Stomach (tissue), 9 donors: ENCODE data around the gene WNT2B. TPM values are rescaled to one million over a fixed set of nuclear protein-coding genes. Genes with fewer than 3 reads are reported as not detected.

Experiments
- DNase-seq, 2 donors: peaks; one replicate each; pipeline versions ENCODE4 v3.0.0 to v3.0.0-alpha.2; 2013 to 2019
- H3K27ac ChIP-seq, 5 donors: fragments of 200-600 bp in 4 of 5; sonication (generic) in 4 of 5; one replicate each; pipeline ENCODE4 v1.5.1; 2013 to 2019; ENCODE audit warnings: mild to moderate bottlenecking in 1 of 5, moderate library complexity in 1 of 5
- H3K27me3 ChIP-seq, 3 donors: fragments of 200-600 bp; sonication (generic); one replicate each; pipeline ENCODE4 v1.5.1; 2017 to 2019; ENCODE audit warnings: mixed run types in 1 of 3
- H3K36me3 ChIP-seq, 4 donors: fragments of 200-600 bp; sonication (generic); 1 replicate in 3 of 4; 2 replicates in 1 of 4; pipeline ENCODE4 v1.5.1; 2016 to 2019
- H3K4me1 ChIP-seq, 4 donors: fragments of 200-600 bp; sonication (generic); one replicate each; pipeline ENCODE4 v1.5.1; 2016 to 2019
- H3K4me3 ChIP-seq, 4 donors: fragments of 200-600 bp; sonication (generic) in 3 of 4; one replicate each; pipeline ENCODE4 v1.5.1; 2016 to 2019; ENCODE audit warnings: mild to moderate bottlenecking in 1 of 4
- H3K9me3 ChIP-seq, 4 donors: fragments of 200-600 bp; sonication (generic); one replicate each; pipeline ENCODE4 v1.5.1; 2016 to 2019
- CTCF ChIP-seq, 7 experiments: fragments of 450-650 bp in 4 of 7; fragments of 200-600 bp in 3 of 7; sonication (generic) in 3 of 7; IDR thresholded peaks; one replicate each; pipeline ENCODE4 v1.5.1; 2016 to 2019; ENCODE audit warnings: antibody characterized with exemption in 7 of 7, control low read depth in 2 of 7, mild to moderate bottlenecking in 1 of 7
- EP300 ChIP-seq: sonication (generic); formaldehyde crosslinking; IDR thresholded peaks from one replicate; pipeline ENCODE4 v1.6.1; 2017; ENCODE audit warnings: antibody characterized with exemption
- POLR2A ChIP-seq, 4 donors: fragments of 450-650 bp; IDR thresholded peaks; one replicate each; pipeline ENCODE4 v1.6.1; 2016; ENCODE audit warnings: antibody characterized with exemption in 4 of 4, control low read depth in 2 of 4, mild to moderate bottlenecking in 1 of 4, moderate library complexity in 1 of 4
- POLR2AphosphoS5 ChIP-seq, 3 donors: sonication (generic); formaldehyde crosslinking; IDR thresholded peaks; one replicate each; pipeline ENCODE4 v1.6.1; 2016; ENCODE audit warnings: antibody characterized with exemption in 3 of 3
- WGBS, 5 donors: extraction: QIAGEN DNeasy Blood & Tissue Kit in 3 of 5; methylation state at CpG; one replicate each; pipeline versions ENCODE4 v1.1.5 to v1.1.7; 2013 to 2018; 5-methylcytosine and 5-hydroxymethylcytosine counted together
- intact Hi-C: fragments of 100-400 bp; cut with DNase I; formaldehyde crosslinking; loops from one replicate; pipeline ENCODE4 v1.15.1; 2023; ENCODE audit warnings: low total_unique reads
- polyA plus RNA-seq, 3 donors: library from polyadenylated mRNA; stranded (reverse); fragments of 200-250 nt; gene quantifications; one replicate each; pipeline ENCODE4 v1.2.3, GENCODE V29; 2013
- total RNA-seq, 5 donors: library from RNA; depleted of rRNA; stranded (reverse); fragments of >200 nt; gene quantifications; one replicate each; pipeline versions ENCODE4 v1.1.0 to v1.2.3, GENCODE V29; 2014 to 2016
- donor health status: healthy with polysubstance abuse.
- donor health status: Bipolar disorder and iron deficiency.
- donor health status: healthy.

The WNT2B gene
- total and polyA plus RNA-seq, 8 donors = 1.7 to 19.5 (median 2.7) TPM; not detected in 1

GRCh38 chr1:112524251-112524650, 15.5 kb downstream of the WNT2B start:
- peaks cover 0 to 9% (median 0%) of the 10 kb centered on the region in 4 donors for H3K4me1 ChIP-seq
- no peak overlapping the region for H3K4me3 ChIP-seq
- WGBS, 5 donors = 66 to 80% (median 73%) methylated on average over 6 to 8 of the region's 8 CpGs
- intact Hi-C loops = no loop called here
- no peaks in the 10 kb centered on the region for H3K27me3 ChIP-seq
- TF ChIP-seq EP300 (no peak), POLR2A (IDR thresholded peaks at IDR 0.05) (no peak), CTCF (IDR thresholded peaks at IDR 0.05) (no peak), POLR2AphosphoS5 (IDR thresholded peaks at IDR 0.05) (no peak)
- peaks cover 0 to 70% (median 53%) of the 10 kb centered on the region in 4 donors for H3K36me3 ChIP-seq
- DNase-seq = no peak
- H3K27ac ChIP-seq = no peak overlapping the region
- H3K9me3 ChIP-seq = no peaks in the 10 kb centered on the region

GRCh38 chr1:112524986-112525385, 16.2 kb downstream of the WNT2B start:
- H3K27me3 ChIP-seq = no peaks in the 10 kb centered on the region
- H3K36me3 ChIP-seq = peaks cover 0 to 73% (median 53%) of the 10 kb centered on the region in 4 donors
- WGBS, 5 donors = 93 to 96% (median 95%) methylated on average over 1 of the region's 1 CpG
- no peak for DNase-seq
- TF ChIP-seq POLR2AphosphoS5 (IDR thresholded peaks at IDR 0.05) (no peak), EP300 (no peak), POLR2A (IDR thresholded peaks at IDR 0.05) (no peak), CTCF (IDR thresholded peaks at IDR 0.05) (no peak)
- H3K27ac ChIP-seq = no peak overlapping the region
- peaks cover 0 to 9% (median 0%) of the 10 kb centered on the region in 4 donors for H3K4me1 ChIP-seq
- no peak overlapping the region for H3K4me3 ChIP-seq
- intact Hi-C loops = no loop called here
- no peaks in the 10 kb centered on the region for H3K9me3 ChIP-seq

GRCh38 chr1:112527266-112528010, 18.7 kb downstream of the WNT2B start:
- H3K4me3 ChIP-seq = no peak overlapping the region
- intact Hi-C loops = no loop called here
- peaks cover 0 to 68% (median 50%) of the 10 kb centered on the region in 4 donors for H3K36me3 ChIP-seq
- DNase-seq = no peak
- no peak overlapping the region for H3K27ac ChIP-seq
- 71 to 83% (median 82%) methylated on average over 4 of the region's 4 CpGs for WGBS, 5 donors
- peaks cover 0 to 9% (median 0%) of the 10 kb centered on the region in 4 donors for H3K4me1 ChIP-seq
- H3K9me3 ChIP-seq = no peaks in the 10 kb centered on the region
- TF ChIP-seq EP300 (no peak), POLR2A (IDR thresholded peaks at IDR 0.05) (no peak), CTCF (IDR thresholded peaks at IDR 0.05) (no peak), POLR2AphosphoS5 (IDR thresholded peaks at IDR 0.05) (no peak)
- no peaks in the 10 kb centered on the region for H3K27me3 ChIP-seq

GRCh38 chr1:112528076-112528475, 19.3 kb downstream of the WNT2B start:
- no peak for DNase-seq
- TF ChIP-seq POLR2A (IDR thresholded peaks at IDR 0.05) = no peak
- TF ChIP-seq POLR2AphosphoS5 (IDR thresholded peaks at IDR 0.05) = no peak
- TF ChIP-seq EP300 = no peak
- no peak for TF ChIP-seq CTCF (IDR thresholded peaks at IDR 0.05)
- intact Hi-C loops = no loop called here
- Histone ChIP-seq H3K27me3 (no peaks in the 10 kb centered on the region), H3K4me1 (peaks cover 0 to 9% (median 0%) of the 10 kb centered on the region in 4 donors), H3K9me3 (no peaks in the 10 kb centered on the region), H3K27ac (no peak overlapping the region), H3K4me3 (no peak overlapping the region), H3K36me3 (peaks cover 0 to 65% (median 50%) of the 10 kb centered on the region in 4 donors)
